Measurements from ENCODE around the gene BTG4. TPM values are rescaled to one million over a fixed set of nuclear protein-coding genes. Genes with fewer than 3 reads are reported as not detected.

The BTG4 gene
- total RNA-seq, 4 donors from 2014 or later, result not detected

- no peak for TF ChIP-seq POLR2A (IDR thresholded peaks at IDR 0.05)
- no peak for TF ChIP-seq CTCF (IDR thresholded peaks at IDR 0.05)
- Histone ChIP-seq H3K9me3 (no peaks in the 10 kb centered on the region), H3K36me3 (no peaks in the 10 kb centered on the region), H3K4me1 (no peaks in the 10 kb centered on the region), H3K27ac (no peak overlapping the region), H3K4me3 (replicated peaks in 1 of 3) (no peak overlapping the region), H3K27me3 (no peaks in the 10 kb centered on the region)
- no peak for DNase-seq
- intact Hi-C loops (cut with DNase I), result no loop called here
Observed at GRCh38 chr11:111531136-111531535, 18.9 kb upstream of the BTG4 start.

GRCh38 chr11:111530091-111530490 is 17.9 kb upstream of the BTG4 start:
- WGBS, 2 donors, result 86 to 87% methylated on average over 3 of the region's 3 CpGs
- TF ChIP-seq POLR2A (IDR thresholded peaks at IDR 0.05) (no peak), CTCF (IDR thresholded peaks at IDR 0.05) (no peak)
- Histone ChIP-seq H3K27ac (no peak overlapping the region), H3K9me3 (no peaks in the 10 kb centered on the region), H3K4me1 (no peaks in the 10 kb centered on the region), H3K27me3 (no peaks in the 10 kb centered on the region), H3K4me3 (replicated peaks in 1 of 3) (no peak overlapping the region), H3K36me3 (no peaks in the 10 kb centered on the region)
- intact Hi-C loops (cut with DNase I), result no loop called here
- no peak for DNase-seq

GRCh38 chr11:111528557-111528956 is 16.4 kb upstream of the BTG4 start:
- Histone ChIP-seq H3K27me3 (no peaks in the 10 kb centered on the region), H3K36me3 (no peaks in the 10 kb centered on the region), H3K27ac (no peak overlapping the region), H3K4me3 (replicated peaks in 1 of 3) (no peak overlapping the region), H3K9me3 (no peaks in the 10 kb centered on the region), H3K4me1 (no peaks in the 10 kb centered on the region)
- 63 to 70% methylated on average over 1 of the region's 1 CpG for WGBS, 2 donors
- intact Hi-C loops (cut with DNase I), result no loop called here
- TF ChIP-seq POLR2A (IDR thresholded peaks at IDR 0.05) (no peak), CTCF (IDR thresholded peaks at IDR 0.05) (no peak)
- no peak for DNase-seq

- Histone ChIP-seq H3K27me3 (no peaks in the 10 kb centered on the region), H3K4me1 (no peaks in the 10 kb centered on the region), H3K4me3 (replicated peaks in 1 of 3) (no peak overlapping the region), H3K9me3 (no peaks in the 10 kb centered on the region), H3K36me3 (no peaks in the 10 kb centered on the region), H3K27ac (no peak overlapping the region)
- 84 to 89% methylated on average over 1 of the region's 1 CpG for WGBS, 2 donors
- no peak for DNase-seq
- TF ChIP-seq POLR2A (IDR thresholded peaks at IDR 0.05), result no peak
- TF ChIP-seq CTCF (IDR thresholded peaks at IDR 0.05), result no peak
- intact Hi-C loops (cut with DNase I), result no loop called here
Observed at GRCh38 chr11:111527279-111527678, 15.1 kb upstream of the BTG4 start.

GRCh38 chr11:111526501-111526900 is 14.3 kb upstream of the BTG4 start:
- intact Hi-C loops (cut with DNase I), result no loop called here
- Histone ChIP-seq H3K27ac (no peak overlapping the region), H3K9me3 (no peaks in the 10 kb centered on the region), H3K27me3 (no peaks in the 10 kb centered on the region), H3K36me3 (no peaks in the 10 kb centered on the region), H3K4me3 (replicated peaks in 1 of 3) (no peak overlapping the region), H3K4me1 (no peaks in the 10 kb centered on the region)
- 83 to 90% methylated on average over 1 of the region's 1 CpG for WGBS, 2 donors
- no peak for DNase-seq
- TF ChIP-seq POLR2A (IDR thresholded peaks at IDR 0.05) (no peak), CTCF (IDR thresholded peaks at IDR 0.05) (no peak)

Measured in thyroid gland (tissue), 4 donors.